ENCODE results near the gene NEIL1.
"Not testable (repeated sequence)": the region's sequence is repeated elsewhere in the genome, so short reads cannot be mapped to it uniquely, and the experiment has no call there.

NEIL1 gene, protein sequence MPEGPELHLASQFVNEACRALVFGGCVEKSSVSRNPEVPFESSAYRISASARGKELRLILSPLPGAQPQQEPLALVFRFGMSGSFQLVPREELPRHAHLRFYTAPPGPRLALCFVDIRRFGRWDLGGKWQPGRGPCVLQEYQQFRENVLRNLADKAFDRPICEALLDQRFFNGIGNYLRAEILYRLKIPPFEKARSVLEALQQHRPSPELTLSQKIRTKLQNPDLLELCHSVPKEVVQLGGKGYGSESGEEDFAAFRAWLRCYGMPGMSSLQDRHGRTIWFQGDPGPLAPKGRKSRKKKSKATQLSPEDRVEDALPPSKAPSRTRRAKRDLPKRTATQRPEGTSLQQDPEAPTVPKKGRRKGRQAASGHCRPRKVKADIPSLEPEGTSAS

DNA sequence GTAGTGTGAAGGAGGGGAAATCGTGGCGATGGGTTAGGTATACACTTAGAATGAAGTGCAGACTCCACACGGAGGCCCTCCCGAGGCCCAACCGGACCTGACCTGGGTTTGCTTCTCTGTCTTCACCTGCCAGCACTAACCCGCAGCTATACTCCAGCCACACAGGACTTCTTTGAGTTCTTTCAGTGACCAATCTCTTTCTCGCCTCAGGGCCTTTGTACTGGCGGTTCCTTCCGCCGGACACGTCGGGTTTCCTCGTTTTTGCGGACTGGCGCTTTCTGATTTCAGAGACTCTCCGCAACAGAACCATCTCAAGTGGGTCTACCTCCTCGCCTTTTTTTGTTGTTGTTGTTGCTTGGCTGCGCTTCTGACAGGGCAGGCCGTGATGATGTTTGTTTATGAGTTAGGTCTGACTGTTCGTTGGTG, at the start of gene NEIL1:
NEIL1 (plus strand) TSS at position 244 of the 426 bp plus-strand sequence. CDS start 1,867 bp downstream, outside the sequence.
- no peak for DNase-seq

DNA sequence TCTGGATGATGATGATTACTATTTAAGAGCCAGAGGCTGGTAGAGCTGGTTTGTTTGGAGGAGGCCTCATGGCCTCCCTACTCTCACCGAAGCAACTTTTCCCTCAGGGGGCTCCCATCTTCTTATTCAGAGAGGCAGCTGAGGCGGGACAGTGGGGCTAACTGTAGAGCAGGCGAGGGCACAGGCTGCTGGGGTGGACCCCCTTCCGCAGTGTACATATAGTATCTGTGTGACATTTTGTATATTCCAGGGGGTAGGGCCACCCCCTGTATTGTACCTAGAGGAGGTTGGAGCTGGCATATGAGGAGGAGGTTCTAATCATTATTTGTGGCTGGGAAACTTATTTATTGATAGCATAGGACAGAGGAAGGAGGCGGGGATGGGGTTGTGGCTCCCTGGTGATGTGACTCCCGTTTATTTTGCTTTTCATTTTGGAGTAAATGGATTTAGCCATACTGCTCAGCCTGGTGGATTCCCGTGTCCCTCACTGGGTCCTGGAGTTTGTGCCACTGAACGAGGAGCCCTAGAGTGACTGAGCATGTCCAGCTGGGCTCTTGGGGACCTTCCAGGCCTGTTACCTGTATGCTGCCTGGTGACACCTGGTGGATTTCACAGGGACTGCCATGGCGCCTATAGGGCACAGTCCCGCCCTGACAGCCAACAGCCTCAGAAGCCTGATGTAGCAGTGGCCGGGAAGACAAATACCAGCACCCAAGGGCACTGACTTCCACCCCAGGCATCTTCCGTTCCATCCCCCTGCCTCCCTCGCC, 48.1 kb upstream of the NEIL1 start:
- not testable (repeated sequence) for DNase-seq

DNA sequence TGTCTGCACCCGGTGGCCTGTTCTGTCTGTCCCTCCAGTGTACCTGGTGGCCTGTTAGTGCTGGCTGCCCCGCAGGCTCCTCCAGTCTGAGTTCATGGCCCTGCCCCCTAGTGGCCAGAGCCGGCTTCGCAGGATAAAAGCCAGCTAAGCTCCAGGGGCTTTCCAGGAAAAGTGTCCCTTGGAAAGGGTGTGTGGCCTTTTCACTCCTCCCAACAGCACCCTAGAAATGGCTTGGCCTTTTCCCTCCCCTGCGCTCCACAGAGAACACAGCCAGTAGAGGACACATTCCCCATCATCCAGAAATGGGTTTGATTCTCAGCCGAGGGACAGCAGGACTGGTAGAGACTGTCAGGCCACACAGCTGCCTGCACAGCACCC, 47.5 kb upstream of the NEIL1 start:
- DNase-seq = peak; percentile 56 to 58

DNA sequence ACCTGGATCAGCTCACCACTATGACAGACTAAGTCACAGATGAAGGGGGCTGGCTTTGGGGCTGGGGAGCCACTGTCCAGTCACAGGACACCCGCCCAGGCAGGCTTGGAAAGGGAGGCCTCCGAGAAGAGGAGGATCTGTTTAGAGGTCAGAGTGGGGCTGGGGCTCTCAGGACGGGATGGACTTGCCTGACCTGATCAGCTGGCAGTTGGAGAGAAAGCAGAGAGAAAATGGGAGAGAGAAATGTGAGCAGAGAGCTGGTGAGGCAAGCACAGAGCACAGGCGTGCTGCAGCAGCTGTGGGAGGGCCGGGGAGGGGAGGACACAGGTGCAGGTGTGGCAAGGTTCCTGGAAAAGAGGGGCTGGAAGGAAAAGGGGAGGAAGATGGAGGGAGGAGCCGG, 46.8 kb upstream of the NEIL1 start:
- not testable (repeated sequence) for DNase-seq

DNA sequence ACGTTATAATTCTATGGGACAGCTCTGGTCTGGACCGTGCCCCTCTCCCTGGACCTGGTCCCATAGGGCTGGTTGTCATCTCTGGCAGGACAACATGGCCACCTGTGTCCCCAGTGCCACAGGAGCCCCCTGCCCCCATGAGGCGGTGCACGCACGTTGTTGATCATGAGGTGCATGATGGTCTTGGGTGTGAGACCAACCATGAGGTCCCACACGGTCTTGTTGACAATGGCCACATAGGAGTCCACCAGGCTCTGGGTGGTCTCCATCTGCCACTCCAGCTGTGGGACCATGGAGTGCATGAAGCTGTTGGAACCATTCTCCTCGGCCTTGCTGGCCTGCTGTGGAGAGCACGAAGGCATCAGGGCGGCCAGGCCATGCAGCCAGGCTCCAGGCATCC, 44.5 kb upstream of the NEIL1 start:
- DNase-seq = no peak

DNA sequence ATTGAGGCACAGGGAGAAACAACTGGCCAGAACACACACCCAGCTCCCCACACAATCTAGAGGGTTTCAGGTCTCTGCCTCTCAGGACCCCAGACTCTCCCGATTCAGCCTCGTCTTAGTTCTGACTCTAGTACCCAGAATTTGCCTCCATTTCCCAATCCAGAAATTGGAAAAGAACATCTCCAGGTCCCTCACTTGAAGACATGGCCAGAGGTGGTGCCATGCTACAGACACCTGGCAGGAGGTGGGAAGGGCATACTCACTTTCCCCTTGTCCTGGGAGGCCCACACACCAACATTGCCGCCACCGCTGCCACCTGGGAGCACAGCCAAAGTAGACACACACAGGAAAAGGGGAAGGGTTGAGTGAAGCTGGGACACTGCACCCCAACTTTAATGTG, 44.1 kb upstream of the NEIL1 start:
- DNase-seq = not testable (repeated sequence)

DNA sequence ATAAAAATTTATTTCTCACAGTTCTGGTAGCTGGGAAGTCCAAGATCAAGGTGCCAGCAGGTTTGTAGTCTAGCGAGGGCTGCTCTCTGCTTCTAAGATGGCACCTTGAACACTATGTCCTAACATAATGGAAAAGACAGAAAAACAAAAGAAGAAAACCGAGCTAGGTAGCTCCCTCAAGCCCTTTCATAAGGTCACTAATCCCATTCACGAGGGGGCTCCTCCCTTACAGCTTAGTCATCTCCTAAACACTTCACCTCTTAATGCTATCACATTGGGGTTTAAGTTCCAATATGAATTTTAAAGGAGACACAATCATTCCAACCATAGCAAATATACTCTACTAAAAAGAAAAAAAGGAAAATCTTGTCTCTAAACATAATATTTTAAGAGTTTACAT, 40.7 kb upstream of the NEIL1 start:
- no peak for DNase-seq

DNA sequence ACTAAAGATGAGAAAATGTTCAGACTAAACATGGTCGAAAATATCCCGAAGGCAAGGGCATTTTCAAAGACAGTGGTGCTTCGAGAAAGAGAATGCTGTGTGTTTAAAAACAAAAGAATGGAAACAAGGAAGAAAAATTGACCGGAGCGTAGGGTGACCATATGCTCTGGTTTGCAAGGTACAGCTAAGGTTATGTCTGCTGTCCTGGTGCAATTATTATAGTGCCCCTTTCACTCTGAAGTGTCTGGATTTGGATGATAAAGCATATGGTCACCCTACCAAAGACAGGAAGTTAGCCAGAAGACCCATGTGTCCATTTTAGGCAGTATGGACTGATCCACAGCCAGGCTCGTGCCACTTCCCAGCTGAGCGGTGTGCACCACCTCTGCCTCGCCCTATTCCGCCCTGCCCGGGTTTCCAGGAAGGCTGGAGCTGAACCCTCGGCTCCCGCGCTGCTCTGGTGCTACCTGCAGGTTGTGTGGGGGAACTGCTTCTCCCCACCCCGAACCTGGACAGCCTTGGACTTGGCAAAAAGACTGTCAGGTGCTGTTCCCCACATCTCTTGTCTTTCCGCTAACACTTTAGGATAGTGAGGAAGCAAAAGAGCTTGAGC, 39.0 kb upstream of the NEIL1 start:
- peak in 1 of 2 experiments; percentile 2 for DNase-seq

DNA sequence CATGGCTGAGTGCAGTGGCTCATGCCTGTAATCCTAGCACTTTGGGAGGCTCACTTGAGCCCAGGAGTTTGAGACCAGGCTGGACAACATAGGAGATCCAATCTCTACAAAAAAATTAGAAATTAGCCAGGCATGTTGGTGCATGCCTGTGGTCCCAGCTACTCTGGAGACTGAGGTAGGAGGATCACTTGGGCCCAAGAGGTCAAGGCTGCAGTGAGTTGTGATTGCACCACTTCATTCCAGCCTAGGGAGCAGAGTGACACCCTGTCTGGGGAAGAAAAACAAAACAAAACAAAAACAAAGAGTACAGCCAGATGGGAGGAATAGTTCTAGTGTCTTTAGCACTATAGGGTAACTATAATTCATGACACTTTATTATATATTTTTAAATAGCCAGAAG, 37.1 kb upstream of the NEIL1 start:
- DNase-seq = no peak

DNA sequence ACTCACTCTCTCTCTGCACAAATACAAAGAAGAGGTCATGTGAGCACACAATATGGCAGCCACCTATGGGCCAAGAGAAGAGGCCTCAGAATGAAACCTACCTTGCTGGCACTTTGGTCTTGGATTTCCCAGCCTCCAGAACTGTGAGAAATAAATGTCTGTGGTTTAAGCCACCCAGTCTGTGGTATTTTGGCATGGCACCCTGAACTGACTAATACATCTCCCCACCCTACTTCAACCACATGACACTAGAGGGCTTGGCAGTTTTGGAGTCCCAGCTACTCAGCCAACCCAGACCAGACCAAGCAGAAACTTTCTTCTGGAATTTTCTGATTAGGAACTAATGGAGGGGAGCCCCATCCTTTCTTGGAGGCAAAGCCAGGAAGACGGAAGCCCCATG, 34.3 kb upstream of the NEIL1 start:
- DNase-seq = not testable (repeated sequence)

DNA sequence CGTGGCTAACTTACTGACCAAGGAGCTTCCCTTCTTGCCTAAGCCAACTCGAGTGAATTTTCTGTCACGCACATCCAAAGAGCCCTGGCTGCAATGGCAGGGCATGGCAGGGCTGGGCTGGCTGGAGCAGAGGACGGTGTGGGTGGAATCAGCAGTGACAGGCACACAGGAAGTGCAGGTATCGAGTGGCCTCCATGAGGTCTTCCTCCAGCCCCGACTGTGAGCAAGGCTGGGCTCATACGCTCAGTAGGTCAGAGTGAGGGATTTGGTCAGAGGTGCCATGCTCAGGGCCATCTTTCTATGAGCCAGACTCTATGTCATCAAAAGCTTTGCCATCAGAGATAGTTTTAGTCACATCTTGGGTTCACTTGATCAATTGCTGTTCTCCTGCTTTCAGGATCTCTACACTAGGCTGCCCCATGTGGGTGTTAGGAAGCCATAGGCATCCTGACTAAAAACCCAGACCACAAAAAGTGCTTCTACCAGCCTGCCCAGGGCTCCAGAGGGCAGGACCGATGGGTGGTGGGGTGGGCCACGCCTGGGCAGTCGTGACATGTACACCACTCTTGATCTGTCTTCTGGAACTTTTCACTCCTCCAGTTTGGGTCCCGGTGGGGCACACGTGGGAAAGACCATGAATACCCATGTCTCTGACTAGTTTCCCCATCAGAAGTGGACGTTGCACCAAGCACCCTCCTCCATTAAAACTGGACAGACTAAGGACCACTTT, 33.6 kb upstream of the NEIL1 start:
- no peak for DNase-seq

DNA sequence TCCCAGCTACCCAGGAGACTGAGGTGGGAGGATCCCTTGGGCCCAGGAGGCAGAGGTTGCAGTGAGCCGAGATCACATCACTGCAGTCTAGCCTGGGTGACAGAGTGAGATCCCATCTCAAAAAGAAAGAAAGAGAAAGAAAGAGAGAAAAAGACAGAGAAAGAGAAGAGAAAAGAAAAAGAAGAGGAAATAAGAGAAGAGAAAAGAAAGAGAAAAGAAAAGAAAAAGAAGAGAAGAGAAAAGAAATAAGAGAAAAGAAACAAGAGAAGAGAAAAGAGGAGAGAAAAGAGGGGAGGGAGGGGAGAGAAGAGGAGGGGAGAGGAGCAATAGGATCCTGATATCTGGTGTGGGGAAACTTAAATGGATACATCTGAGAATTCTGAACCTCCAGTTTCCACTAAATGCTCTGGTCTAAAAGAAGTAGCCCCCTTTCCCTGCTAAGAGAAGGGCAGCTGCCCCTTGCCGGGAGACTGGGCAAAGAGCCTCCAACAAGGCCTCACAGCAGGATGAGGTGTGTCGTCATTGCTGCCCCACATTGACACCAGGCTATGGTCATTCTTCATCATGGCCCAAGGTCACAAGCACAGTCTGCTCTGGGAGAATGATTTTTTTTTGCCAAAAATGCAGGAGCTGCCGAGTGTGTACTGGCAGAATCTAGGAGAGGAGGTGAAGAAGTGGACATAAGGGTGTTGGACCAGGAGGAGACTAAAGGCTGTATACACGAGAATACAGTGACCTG, 32.1 kb upstream of the NEIL1 start:
- no peak for DNase-seq

DNA sequence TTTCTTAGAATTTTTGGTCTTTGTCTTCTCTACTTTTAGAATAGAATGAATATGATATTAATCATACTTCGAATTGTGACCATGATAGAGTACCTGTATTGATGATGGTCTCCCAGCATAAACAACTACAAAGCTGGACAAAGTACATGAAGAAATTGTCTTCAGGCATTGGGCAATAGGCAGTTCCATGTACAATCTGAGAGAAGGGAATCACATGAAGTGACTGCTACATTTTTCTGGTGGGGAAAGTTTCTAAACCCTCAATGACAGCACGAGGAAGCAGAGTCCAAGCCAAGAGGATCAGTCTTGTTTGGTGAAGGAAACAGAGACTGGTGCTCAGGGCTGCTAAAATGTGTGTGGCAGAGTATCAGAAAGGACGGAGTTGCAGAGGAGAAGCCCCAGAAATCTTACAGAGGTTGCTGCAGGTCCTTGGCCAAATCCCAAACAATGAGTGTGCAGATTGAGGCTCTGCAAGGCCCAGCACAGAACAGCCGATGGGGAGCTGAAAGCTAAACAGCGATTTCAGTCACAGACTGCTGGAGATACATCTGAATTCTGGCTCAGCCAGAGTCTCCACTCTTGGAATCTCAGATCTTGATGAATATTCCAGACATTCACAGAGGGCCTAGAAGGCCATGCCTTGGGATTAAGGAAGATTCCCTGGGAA, 27.5 kb upstream of the NEIL1 start:
- DNase-seq = not testable (repeated sequence)

DNA sequence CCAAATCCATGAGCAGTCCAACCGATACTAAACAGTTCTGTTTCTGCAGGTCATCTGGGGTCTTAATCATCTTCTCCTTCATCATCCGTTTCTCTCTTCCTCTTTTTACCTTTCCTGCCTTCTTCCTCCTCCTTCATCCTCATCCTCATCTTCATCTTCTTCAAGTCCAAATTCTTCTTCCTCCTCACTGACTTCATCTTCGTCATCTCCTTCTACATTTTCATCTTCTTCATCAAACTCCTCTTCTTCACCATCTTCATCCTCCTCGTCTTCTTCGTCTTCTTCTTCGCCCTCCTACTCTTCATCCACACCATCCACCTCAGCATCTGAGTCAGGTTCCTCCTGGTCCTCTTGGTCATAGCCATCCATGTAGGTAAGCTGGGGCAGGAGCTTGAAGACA, 25.1 kb upstream of the NEIL1 start:
- DNase-seq = no peak

DNA sequence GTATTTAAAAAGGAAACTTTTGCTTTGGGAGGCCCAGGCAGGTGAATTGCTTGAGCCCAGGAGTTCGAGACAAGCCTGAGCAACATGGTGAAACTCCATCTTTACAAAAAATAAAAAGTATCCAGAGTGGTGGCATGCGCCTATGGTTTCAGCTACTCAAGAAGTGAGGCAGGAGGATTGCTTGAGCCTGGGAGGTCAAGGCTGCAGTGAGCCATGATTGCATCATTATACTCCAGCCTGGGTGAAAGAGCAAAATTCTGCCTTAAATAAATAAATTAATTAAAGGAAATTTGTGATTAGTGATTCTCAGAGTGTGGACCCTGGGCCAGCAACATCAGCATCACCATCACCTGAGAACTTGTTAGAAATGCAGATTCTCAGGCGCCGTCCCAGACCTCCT, 20.9 kb upstream of the NEIL1 start:
- DNase-seq = no peak

DNA sequence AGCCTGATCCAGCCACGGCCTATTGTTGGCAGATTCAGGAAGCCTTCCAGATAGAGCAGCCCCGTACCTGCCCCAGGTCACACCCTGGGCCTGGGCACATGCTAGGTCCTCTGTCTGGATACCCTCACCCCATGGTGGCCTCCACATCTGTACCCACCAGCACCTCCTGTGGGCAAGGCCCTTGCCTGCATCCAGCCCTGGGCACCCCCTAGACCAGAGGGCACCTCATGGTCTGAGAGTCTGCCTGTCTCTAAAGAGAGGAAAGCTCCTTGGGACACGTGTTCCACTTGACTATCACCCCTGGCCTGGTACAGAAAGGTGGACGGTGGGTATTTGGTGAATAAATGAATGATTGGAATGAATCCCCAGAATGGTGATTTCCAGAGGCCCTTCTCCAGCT, 19.8 kb upstream of the NEIL1 start:
- no peak for DNase-seq

DNA sequence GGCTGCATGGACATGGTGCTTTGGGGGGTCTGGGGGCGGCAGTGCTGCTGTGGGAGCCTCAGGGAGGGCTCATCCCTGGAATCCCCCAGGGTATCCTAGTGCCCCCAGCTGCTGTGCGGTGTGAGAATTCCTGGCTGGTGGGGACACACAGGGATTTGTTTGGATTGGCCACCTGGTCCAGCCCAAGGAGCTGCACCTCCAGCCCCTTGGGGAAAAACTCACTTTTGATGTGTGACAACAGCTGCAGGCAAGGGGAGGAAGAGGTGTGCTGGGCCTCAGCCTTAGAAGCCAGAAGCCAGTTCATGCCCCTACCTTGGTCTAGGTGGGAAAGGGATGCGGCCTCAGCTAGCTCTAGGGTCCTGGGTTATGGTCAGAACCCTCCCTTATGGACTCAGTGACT, 19.3 kb upstream of the NEIL1 start:
- DNase-seq = no peak

DNA sequence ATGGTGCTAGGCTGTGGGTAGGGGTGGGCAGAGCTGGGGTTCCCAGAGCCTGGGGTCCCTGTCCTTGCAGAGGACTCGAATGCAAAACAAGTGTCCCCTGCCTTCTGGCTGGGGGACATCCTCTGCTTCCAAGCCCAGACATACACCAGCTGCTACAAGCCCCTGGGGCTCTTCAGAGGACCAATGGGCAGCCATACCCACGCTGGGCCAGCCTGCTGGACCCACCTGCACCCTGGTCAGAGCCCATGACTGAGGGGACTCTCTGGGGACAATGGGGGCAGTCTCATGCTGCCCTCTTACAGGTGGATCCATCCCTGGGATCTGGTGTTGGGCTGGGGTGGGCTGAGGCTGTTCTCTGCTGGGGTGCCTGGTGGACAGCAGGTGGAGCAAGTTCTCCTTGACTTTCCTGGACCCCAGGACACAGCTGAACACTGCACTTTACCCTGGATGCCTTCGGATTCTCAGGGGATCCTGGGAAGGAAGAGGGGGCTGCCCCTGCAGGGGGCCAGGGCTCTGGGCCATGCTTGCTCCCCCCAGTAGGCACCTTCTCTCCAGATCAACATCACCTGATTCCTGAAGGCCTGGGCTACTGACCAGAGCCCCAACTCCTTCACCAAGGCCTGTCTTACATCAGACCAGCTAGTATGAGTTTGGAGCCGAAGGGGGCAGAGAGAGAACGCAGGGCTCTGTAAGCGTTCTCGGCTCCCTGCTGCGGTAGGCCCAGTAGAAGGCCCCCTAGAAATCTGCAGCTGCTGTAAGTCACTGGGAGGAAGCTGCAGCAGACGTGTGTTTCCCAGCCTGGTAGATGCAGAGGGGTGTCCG, 18.1 kb upstream of the NEIL1 start:
- DNase-seq = no peak

DNA sequence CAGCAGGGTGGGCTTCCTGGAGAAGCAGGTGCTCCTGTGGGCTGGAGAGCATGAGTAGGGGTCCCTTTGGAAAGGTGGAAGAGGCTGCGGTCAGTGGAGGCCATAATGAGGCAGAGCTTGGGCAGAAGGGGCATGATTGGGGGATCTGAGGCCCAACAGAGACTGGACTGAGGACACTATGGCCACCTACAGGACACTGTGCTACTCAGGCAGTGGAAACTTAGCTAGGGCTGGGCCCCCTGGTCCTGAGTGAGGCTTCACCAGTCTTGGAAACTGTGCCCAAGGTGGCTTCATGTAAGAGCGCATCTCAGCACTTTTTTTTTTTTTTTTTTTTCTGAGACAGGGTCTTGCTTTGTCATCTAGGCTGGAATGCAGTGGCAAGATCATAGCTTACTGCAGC, 17.3 kb upstream of the NEIL1 start:
- no peak for DNase-seq

DNA sequence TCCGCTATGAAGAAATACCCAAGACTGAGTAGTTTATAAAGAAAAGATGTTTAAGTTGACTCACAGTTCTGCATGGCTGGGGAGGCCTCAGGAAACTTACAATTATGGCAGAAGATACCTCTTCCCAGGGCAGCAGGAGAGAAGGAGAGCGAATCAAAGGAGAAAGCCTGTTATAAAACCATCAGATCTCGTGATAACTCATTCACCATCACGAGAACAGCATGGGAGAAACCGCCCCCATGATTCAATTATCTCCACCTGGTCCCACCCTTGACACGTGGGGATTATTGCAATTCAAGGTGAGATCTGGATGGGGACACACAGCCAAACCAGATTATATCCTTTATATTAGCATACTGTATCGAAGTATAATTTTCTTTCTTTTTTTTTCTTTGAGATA, 14.7 kb upstream of the NEIL1 start:
- not testable (repeated sequence) for DNase-seq

All from activated CD4-positive, alpha-beta T cell treated with anti-CD3 and anti-CD28 coated beads, Interleukin-2, amount 50 U/mL, for 4 hours (primary cell).